ENCODE results near the gene TSPAN11. TPM values are rescaled to one million over a fixed set of nuclear protein-coding genes. Genes with fewer than 3 reads are reported as not detected.

Gene TSPAN11
- total RNA-seq, 3 donors from 2014 or later, result not detected

DNA sequence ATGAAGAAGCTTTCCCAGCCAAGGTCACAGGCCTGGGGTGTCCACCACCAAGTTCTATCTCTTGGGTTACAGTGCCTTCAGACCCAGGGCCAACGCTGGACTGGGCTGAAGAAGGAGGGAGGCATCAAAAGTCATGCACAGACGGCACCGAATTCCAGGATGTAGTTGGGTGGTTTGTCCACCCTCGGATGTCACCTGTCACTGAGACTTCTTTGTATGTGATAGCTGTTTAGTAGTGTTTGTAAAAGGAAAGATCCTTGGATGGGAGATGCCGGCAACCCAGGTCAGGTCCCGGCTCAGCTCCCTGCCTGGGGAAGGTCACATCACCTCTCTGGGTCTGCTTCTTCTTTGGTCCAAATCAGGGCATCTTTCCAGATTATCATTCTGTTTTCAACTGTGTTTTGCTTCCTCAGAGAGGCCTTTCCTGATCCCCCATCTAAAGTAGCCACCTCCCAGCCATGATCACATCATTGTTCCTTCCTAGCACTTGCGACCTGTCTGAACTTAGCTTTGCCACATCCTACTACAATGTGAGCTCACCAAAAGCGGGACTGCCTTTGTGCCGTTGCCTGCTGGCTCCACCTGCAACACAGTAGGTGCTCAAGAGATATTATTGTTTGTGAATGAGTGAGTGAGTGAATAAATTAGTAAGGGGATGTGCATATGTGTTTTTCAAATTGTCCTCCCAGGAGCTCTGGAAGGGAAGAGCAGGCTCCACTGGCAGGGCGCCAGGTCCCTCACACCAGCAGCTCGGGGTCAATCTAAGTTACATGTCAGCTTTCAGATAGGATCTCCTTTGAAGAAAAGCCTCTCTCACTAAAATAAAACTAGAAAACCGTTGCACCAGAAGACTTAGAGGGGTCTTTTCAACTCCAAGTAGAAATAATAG lies 2.1 kb downstream of the TSPAN11 start:
- no peaks in the 10 kb centered on the region for H3K36me3 Mint-ChIP-seq (ENCODE audit: insufficient read depth)
- H3K4me1 Mint-ChIP-seq (ENCODE audit: low read depth), result no peaks in the 10 kb centered on the region
- no peak for DNase-seq
- no peaks in the 10 kb centered on the region for H3K9me3 Mint-ChIP-seq
- peaks cover 46% of the 10 kb centered on the region for H3K27me3 Mint-ChIP-seq (ENCODE audit: low read depth)
- ATAC-seq, result no peak
- H3K4me3 Mint-ChIP-seq, result no peak overlapping the region

- no peaks in the 10 kb centered on the region for H3K9me3 Mint-ChIP-seq
- no peaks in the 10 kb centered on the region for H3K36me3 Mint-ChIP-seq (ENCODE audit: insufficient read depth)
- DNase-seq (no peak), ATAC-seq (no peak)
- H3K4me1 Mint-ChIP-seq (ENCODE audit: low read depth), result no peaks in the 10 kb centered on the region
- H3K4me3 Mint-ChIP-seq, result no peak overlapping the region
- peaks cover 37% of the 10 kb centered on the region for H3K27me3 Mint-ChIP-seq (ENCODE audit: low read depth)
These were observed 3.7 kb downstream of the TSPAN11 start for GRCh38 chr12:30930238-30930637.

GRCh38 chr12:30930641-30931040 lies 4.1 kb downstream of the TSPAN11 start:
- no peaks in the 10 kb centered on the region for H3K4me1 Mint-ChIP-seq (ENCODE audit: low read depth)
- ATAC-seq, result no peak
- no peaks in the 10 kb centered on the region for H3K9me3 Mint-ChIP-seq
- H3K4me3 Mint-ChIP-seq, result no peak overlapping the region
- H3K36me3 Mint-ChIP-seq (ENCODE audit: insufficient read depth), result no peaks in the 10 kb centered on the region
- H3K27me3 Mint-ChIP-seq (ENCODE audit: low read depth), result peaks cover 33% of the 10 kb centered on the region
- DNase-seq, result no peak

GRCh38 chr12:30932881-30933280 lies 6.3 kb downstream of the TSPAN11 start:
- Mint-ChIP-seq H3K9me3 (no peaks in the 10 kb centered on the region), H3K4me3 (no peak overlapping the region), H3K4me1 (ENCODE audit: low read depth) (no peaks in the 10 kb centered on the region), H3K27me3 (ENCODE audit: low read depth) (peaks cover 21% of the 10 kb centered on the region), H3K36me3 (ENCODE audit: insufficient read depth) (no peaks in the 10 kb centered on the region)
- ATAC-seq (no peak), DNase-seq (no peak)

DNA sequence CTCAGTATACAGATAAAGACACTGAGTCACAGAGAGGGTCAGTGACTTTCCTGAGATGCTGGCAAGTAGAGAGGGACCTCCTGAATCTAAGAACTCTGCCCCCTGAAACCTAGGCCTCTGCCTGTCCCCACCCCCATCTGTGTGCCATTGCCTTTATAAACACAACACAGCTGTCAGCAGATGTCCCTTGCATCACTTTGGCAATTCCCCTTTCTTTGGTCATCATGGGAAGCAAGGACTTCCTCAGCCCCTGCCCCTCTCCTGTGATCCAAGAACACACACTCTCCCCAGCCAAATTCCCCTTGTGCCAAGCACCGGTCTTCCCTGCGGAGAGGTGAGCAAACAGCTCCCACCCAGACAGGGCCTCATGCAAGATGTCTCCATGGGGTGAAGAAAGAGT lies 8.3 kb downstream of the TSPAN11 start:
- ATAC-seq (no peak), DNase-seq (no peak)
- peaks cover 10% of the 10 kb centered on the region for H3K27me3 Mint-ChIP-seq (ENCODE audit: low read depth)
- H3K4me3 Mint-ChIP-seq, result no peak overlapping the region
- H3K4me1 Mint-ChIP-seq (ENCODE audit: low read depth), result no peaks in the 10 kb centered on the region
- no peaks in the 10 kb centered on the region for H3K36me3 Mint-ChIP-seq (ENCODE audit: insufficient read depth)
- no peaks in the 10 kb centered on the region for H3K9me3 Mint-ChIP-seq

GRCh38 chr12:30936036-30936435 lies 9.5 kb downstream of the TSPAN11 start:
- Mint-ChIP-seq H3K9me3 (no peaks in the 10 kb centered on the region), H3K36me3 (ENCODE audit: insufficient read depth) (no peaks in the 10 kb centered on the region), H3K27me3 (ENCODE audit: low read depth) (peaks cover 7% of the 10 kb centered on the region), H3K4me1 (ENCODE audit: low read depth) (no peaks in the 10 kb centered on the region), H3K4me3 (no peak overlapping the region)
- ATAC-seq (no peak), DNase-seq (no peak)

GRCh38 chr12:30939234-30939633 lies 12.7 kb downstream of the TSPAN11 start:
- DNase-seq (no peak), ATAC-seq (no peak)
- no peaks in the 10 kb centered on the region for H3K9me3 Mint-ChIP-seq
- no peaks in the 10 kb centered on the region for H3K36me3 Mint-ChIP-seq (ENCODE audit: insufficient read depth)
- H3K4me3 Mint-ChIP-seq, result no peak overlapping the region
- no peaks in the 10 kb centered on the region for H3K4me1 Mint-ChIP-seq (ENCODE audit: low read depth)
- peaks cover 4% of the 10 kb centered on the region for H3K27me3 Mint-ChIP-seq (ENCODE audit: low read depth)

DNA sequence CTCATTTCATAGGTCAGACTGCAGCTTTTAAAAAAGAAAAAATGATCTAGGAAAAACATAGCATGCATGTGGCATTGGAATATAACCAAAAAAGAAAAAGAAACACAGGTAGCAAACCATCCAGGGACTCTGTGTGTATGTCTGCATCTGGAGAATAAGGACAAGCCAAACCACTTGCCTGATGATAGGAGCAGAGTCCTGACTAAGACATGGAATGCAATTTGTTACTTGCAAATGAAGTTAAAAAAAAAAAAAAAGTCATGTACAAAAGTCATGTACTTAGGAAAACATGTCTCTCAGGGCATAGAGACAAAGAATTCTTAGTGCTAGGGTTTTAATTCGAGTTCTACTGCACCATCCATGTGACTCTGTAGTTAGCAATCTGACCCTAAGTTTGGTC lies 15.9 kb downstream of the TSPAN11 start:
- no peaks in the 10 kb centered on the region for H3K9me3 Mint-ChIP-seq
- H3K4me3 Mint-ChIP-seq, result no peak overlapping the region
- H3K4me1 Mint-ChIP-seq (ENCODE audit: low read depth), result no peaks in the 10 kb centered on the region
- ATAC-seq (no peak), DNase-seq (no peak)
- H3K36me3 Mint-ChIP-seq (ENCODE audit: insufficient read depth), result no peaks in the 10 kb centered on the region
- no peaks in the 10 kb centered on the region for H3K27me3 Mint-ChIP-seq (ENCODE audit: low read depth)

DNA sequence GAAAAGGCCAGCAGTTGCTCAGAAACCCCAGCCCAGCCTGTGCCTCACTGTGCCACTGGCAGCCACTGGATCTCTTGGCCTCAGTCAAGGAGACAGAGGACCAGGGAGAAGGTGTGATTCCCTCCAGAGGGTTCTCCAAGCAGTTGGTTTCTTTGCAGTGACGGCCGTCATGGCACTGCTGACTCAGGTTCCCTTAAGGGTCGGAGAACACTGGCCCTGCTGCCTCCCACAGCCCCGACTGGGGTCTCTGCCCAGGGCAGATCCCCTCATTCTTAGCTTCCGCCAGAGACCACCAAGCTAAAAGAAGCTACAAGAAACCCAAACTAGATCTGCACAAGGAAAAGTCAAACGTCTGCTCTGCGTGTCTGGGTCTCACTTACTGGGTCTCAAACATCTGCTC lies 16.4 kb downstream of the TSPAN11 start:
- no peaks in the 10 kb centered on the region for H3K36me3 Mint-ChIP-seq (ENCODE audit: insufficient read depth)
- no peaks in the 10 kb centered on the region for H3K27me3 Mint-ChIP-seq (ENCODE audit: low read depth)
- H3K4me3 Mint-ChIP-seq, result no peak overlapping the region
- DNase-seq (no peak), ATAC-seq (no peak)
- H3K4me1 Mint-ChIP-seq (ENCODE audit: low read depth), result no peaks in the 10 kb centered on the region
- H3K9me3 Mint-ChIP-seq, result no peaks in the 10 kb centered on the region

DNA sequence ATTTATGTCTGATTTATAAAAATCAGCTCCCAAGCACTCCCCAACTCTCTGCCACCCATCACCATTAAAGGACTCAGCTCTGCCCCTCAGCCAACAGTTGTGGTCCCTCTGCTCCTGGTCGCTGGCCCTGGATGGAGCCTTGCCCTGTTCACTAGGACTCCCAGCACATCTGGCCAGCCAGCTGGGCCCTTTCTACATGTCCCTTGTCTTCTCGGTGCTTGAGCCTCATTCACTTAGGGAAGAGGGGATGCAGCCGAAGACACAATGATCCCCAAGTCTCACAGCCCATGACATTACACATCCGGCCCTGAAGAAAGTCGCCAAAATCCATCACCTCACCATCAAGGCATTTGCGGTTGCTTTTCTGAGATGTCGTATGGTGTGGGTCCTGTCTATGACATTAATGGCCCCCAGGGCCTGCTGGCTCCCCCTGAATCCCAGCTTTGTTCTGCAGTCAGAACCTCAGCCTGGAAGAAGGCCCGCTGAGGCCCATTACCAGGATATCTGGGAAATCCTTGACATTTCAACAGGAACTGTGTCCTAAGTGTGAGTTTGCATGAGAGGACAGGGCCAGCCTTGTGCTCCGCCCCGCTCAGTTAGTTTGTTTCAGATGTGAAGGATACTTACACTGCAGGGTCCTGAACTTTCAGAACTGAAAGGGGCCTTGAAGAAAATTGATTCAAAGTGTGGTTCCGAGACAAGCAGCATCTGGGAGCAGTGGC lies 19.1 kb downstream of the TSPAN11 start:
- DNase-seq (no peak), ATAC-seq (no peak)
- H3K36me3 Mint-ChIP-seq (ENCODE audit: insufficient read depth), result no peaks in the 10 kb centered on the region
- no peaks in the 10 kb centered on the region for H3K4me1 Mint-ChIP-seq (ENCODE audit: low read depth)
- H3K4me3 Mint-ChIP-seq, result no peak overlapping the region
- no peaks in the 10 kb centered on the region for H3K9me3 Mint-ChIP-seq
- H3K27me3 Mint-ChIP-seq (ENCODE audit: low read depth), result peaks cover 6% of the 10 kb centered on the region

DNA sequence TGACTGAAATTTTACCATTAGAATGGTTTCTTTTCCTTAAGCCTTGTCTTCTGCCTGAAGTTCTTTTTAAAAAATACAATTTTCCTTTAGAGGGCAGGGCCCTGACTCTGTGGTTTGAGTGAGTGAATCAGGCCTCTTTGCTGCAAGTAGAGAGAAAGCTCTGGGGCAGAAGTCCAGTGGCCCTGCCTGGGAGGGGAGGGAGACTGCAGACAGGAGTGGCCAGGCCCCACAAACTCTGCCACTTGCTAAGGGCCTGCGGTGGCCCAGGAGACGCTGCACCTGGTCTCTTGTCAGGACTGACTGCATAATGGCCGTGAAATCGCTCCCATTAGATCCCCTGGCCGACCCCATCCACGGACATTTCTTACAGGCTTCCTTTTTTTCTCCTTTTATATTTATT lies 25.5 kb downstream of the TSPAN11 start:
- H3K9me3 Mint-ChIP-seq, result no peaks in the 10 kb centered on the region
- no peak for ATAC-seq

GRCh38 chr12:30953257-30953656 lies 26.7 kb downstream of the TSPAN11 start:
- no peaks in the 10 kb centered on the region for H3K4me1 Mint-ChIP-seq (ENCODE audit: low read depth)
- ATAC-seq (no peak), DNase-seq (no peak)
- no peak overlapping the region for H3K4me3 Mint-ChIP-seq
- no peaks in the 10 kb centered on the region for H3K36me3 Mint-ChIP-seq (ENCODE audit: insufficient read depth)
- H3K9me3 Mint-ChIP-seq, result no peaks in the 10 kb centered on the region
- H3K27me3 Mint-ChIP-seq (ENCODE audit: low read depth), result peaks cover 6% of the 10 kb centered on the region

More for the DNA sequence above, 25.5 kb downstream of the TSPAN11 start:
- Mint-ChIP-seq H3K36me3 (ENCODE audit: insufficient read depth) (no peaks in the 10 kb centered on the region), H3K4me3 (no peak overlapping the region), H3K4me1 (ENCODE audit: low read depth) (no peaks in the 10 kb centered on the region), H3K27me3 (ENCODE audit: low read depth) (peaks cover 6% of the 10 kb centered on the region)
- no peak for DNase-seq

GRCh38 chr12:30953951-30954751 lies 27.6 kb downstream of the TSPAN11 start:
- H3K4me3 Mint-ChIP-seq, result no peak overlapping the region
- no peaks in the 10 kb centered on the region for H3K4me1 Mint-ChIP-seq (ENCODE audit: low read depth)
- ATAC-seq, result no peak
- DNase-seq, result no peak
- H3K9me3 Mint-ChIP-seq, result no peaks in the 10 kb centered on the region
- H3K36me3 Mint-ChIP-seq (ENCODE audit: insufficient read depth), result no peaks in the 10 kb centered on the region
- H3K27me3 Mint-ChIP-seq (ENCODE audit: low read depth), result peaks cover 6% of the 10 kb centered on the region

- Mint-ChIP-seq H3K4me3 (no peak overlapping the region), H3K36me3 (ENCODE audit: insufficient read depth) (no peaks in the 10 kb centered on the region), H3K27me3 (ENCODE audit: low read depth) (no peaks in the 10 kb centered on the region), H3K4me1 (ENCODE audit: low read depth) (no peaks in the 10 kb centered on the region), H3K9me3 (no peaks in the 10 kb centered on the region)
- no peak for DNase-seq
- no peak for ATAC-seq
These were observed 28.7 kb downstream of the TSPAN11 start for GRCh38 chr12:30955214-30955613.

All from activated T-cell treated with anti-CD3 and anti-CD28 coated beads, Interleukin-2, amount 50 U/mL, for 4 hours (primary cell).